GF-D8 (cell line): Measurements from ENCODE around the gene SSC4D.
"Not testable (repeated sequence)": the region's sequence is repeated elsewhere in the genome, so short reads cannot be mapped to it uniquely, and the experiment has no call there.

Experiments
- DNase-seq: peaks from one replicate; lab custom pipeline; 2025; lab: John Stamatoyannopoulos, UW

The SSC4D gene

GRCh38 chr7:76383089-76383944, 26.2 kb downstream of the SSC4D start:
- DNase-seq = no peak

- peak; percentile 13 for DNase-seq
Observed at GRCh38 chr7:76381814-76382213, 27.7 kb downstream of the SSC4D start.

- DNase-seq = no peak
Observed at GRCh38 chr7:76380623-76380966, 28.9 kb downstream of the SSC4D start.

GRCh38 chr7:76377186-76377918, 32.1 kb downstream of the SSC4D start:
- no peak for DNase-seq

GRCh38 chr7:76375251-76375650, 34.2 kb downstream of the SSC4D start:
- DNase-seq = no peak

- DNase-seq = peak; percentile 17
Observed at GRCh38 chr7:76372984-76373833, 36.3 kb downstream of the SSC4D start.

GRCh38 chr7:76371396-76371795, 38.1 kb downstream of the SSC4D start:
- no peak for DNase-seq

GRCh38 chr7:76369018-76369417, 40.5 kb downstream of the SSC4D start:
- DNase-seq = no peak

GRCh38 chr7:76368190-76368589, 41.3 kb downstream of the SSC4D start:
- no peak for DNase-seq

GRCh38 chr7:76364198-76364584, 45.3 kb downstream of the SSC4D start:
- DNase-seq = peak; percentile 73

- not testable (repeated sequence) for DNase-seq
Observed at GRCh38 chr7:76363754-76364153, 45.7 kb downstream of the SSC4D start.

GRCh38 chr7:76359978-76360638, 49.4 kb downstream of the SSC4D start:
- DNase-seq = no peak

- peak; percentile 97 for DNase-seq
Observed at GRCh38 chr7:76359111-76359977, 50.2 kb downstream of the SSC4D start.

- DNase-seq = peak; percentile 73
Observed at GRCh38 chr7:76358481-76359110, 50.9 kb downstream of the SSC4D start, which contains the start of gene YWHAG. Gene YWHAG (minus strand): TSS chr7:76358991. CDS start chr7:76358808, 183 bp downstream.

- peak; percentile 55 for DNase-seq
Observed at GRCh38 chr7:76358011-76358480, 51.5 kb downstream of the SSC4D start.

GRCh38 chr7:76357475-76358010, 52.0 kb downstream of the SSC4D start:
- DNase-seq = no peak

- no peak for DNase-seq
Observed at GRCh38 chr7:76356823-76357222, 52.7 kb downstream of the SSC4D start.

- DNase-seq = no peak
Observed at GRCh38 chr7:76356115-76356514, 53.4 kb downstream of the SSC4D start.

GRCh38 chr7:76354981-76355730, 54.3 kb downstream of the SSC4D start:
- no peak for DNase-seq
